NCI-H2227 (cell line): Measurements from ENCODE around the gene FHOD3.

Source experiments
- DNase-seq: peaks from one replicate; lab custom pipeline; 2025; ENCODE audit not compliant: unreplicated experiment; lab: John Stamatoyannopoulos, UW

FHOD3 gene

DNA sequence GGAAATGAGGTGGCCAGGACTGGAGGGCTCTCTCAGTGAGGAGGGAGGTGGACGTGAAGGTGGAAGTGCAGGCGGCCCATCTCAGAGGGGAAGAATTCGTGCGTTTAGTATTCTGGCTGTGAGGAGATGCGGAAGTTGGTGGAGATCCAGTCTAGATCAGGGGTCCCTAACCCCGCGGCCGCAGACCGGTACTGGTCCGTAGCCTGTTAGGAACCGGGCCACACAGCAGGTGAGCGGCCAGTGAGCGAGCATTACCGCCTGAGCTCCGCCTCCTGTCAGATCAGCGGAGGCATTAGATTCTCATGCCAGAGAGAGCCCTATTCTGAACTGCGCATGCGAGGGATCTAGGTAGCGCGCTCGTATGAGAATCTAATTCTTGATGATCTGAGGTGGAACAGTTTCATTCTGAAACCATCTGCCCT is 1.6 kb upstream of the FHOD3 start:
- peak; percentile 41 for DNase-seq

DNA sequence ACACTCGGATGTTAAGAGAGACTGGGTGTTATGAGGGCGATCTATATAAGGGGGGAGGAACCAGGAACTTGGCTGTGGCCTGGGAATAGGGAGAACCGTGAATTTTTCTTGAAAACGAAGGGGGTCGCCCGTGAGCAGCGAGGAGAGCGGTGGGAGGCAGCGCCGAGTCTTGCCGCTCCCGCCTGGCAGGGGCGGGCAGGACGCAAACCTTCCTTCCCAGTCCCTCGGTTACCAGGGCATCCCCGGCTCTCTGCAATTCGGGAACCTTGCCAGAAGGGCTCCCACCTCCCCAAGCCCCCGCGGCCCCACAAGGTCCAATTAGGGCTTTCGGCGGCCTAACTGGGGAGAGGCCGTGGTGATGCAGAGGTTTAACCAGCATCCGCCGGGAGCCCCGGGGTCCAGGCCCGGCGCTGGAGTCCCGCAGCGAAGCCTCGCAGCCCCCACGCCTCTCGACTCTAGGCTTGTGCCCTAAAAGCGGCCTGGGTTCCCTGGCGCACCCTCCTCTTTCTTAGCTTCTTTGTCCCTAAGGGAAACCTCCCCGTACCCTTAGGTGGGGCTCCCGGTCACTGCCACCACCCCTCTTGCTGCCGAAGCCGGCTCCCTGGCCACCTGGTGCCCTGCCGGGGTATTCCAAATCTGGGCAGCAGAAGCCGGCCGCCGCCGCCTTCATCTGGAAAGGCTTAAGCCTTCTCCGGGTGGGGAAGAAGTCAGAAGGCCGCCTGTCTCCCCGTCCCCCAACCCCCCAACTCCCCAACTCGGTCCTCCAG is 680 bp upstream of the FHOD3 start:
- peak; percentile 85 for DNase-seq

DNA sequence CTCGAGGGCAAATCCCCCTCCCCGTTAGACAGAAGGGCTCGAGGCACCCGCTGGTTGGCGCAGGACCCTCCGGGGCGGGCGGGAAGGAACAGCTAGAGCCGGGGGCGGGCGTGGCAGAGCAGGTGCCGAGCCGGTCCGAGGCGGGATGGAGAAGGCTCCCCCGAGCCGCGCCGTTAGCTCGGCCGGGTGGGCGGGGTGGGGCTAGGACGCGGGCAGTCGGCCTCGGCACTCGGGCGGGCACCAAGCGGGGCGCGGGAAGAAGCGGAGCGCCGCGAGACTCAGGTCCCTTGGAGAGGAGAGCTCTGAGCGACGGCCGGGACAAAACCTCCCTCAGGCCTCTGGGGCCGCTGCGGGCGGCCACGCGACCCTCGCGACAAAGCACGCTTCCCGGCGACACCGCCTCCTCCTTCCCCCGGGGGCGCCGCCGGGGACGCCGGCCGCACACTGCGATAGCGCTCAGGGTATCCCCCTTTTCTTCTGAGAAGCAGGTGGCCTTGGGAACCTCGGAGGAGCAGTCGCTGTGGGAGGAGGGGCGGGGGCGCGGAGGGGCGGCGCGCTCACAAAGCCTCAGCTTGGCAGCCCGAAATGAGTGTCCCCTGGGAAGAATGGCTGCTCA is 721 bp downstream of the FHOD3 start:
- DNase-seq = peak; percentile 78

DNA sequence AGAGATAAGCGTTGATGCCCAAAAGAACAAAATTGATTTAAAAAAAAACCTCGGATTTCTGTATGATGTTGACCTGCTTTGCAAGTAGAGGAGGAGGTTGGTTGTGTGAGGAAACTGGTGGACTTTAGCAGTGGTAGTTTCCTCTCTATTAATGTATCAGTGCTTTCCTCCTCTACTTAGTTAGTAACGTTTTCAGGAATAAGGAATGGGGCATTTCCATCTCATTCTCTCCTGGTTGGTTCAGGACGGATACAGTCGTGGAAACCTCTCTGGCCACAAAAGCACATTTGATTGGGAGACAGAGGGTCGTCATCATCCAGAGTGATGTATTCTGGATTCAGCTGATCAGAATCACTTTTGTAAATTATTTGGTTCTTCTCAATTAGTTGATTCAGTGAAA is 1.5 kb downstream of the FHOD3 start:
- DNase-seq = no peak

DNA sequence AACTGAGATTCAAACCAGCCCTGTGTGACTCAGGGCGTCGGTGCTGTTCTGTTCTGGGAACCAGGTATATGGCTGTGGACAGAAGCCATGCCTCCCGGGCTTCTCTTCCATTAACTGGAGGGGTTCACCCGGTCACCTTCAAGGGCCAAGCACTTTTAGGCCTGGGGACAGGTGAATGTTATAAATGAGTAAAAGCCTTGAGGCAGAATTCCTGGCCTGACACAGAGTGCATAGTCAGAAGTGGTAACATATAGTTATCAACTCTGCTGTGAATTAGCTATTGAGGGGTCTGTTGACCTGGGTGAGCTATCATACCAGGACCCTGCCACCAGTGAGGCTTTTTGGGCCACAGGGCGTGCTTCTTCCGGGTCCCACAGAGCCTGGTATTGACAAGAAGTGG is 2.7 kb downstream of the FHOD3 start:
- no peak for DNase-seq

DNA sequence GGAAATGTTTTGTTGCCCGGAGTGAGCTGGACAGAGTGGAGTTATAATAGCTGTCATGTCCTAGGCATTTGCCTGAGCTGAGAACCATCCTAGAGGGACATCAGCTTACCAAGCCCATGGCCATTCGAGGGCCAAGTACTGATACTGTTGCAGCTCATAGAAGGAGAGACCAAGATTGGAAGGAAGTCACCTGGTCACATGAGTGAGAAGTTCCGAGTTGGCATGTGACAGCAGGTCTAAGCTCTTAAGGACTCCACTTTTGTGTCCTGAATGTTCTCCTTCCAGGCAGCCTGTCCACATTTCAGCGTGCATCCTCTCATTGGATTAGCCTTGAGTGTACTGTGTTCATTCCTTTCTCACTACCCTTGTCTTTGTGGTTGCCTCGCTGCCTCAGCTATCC is 4.4 kb downstream of the FHOD3 start:
- DNase-seq = no peak

DNA sequence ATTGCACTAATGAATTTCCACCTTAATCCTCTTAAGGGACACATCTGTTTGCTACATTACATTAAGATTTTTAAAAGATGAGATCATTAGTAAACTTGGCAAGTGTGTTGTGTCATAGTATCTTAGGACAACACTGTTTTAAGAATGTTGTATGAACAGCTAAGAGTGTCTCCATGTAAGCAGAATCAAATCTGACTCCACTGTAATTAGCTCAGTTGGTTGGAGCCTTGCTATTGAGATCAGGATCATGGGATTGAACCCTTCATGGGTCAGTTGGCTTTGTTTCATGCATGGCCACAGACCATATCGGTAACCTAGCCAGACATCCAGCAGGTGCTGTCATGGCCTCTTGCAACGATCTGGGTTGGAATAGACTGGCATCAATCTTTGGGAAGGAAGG is 5.2 kb downstream of the FHOD3 start:
- no peak for DNase-seq

DNA sequence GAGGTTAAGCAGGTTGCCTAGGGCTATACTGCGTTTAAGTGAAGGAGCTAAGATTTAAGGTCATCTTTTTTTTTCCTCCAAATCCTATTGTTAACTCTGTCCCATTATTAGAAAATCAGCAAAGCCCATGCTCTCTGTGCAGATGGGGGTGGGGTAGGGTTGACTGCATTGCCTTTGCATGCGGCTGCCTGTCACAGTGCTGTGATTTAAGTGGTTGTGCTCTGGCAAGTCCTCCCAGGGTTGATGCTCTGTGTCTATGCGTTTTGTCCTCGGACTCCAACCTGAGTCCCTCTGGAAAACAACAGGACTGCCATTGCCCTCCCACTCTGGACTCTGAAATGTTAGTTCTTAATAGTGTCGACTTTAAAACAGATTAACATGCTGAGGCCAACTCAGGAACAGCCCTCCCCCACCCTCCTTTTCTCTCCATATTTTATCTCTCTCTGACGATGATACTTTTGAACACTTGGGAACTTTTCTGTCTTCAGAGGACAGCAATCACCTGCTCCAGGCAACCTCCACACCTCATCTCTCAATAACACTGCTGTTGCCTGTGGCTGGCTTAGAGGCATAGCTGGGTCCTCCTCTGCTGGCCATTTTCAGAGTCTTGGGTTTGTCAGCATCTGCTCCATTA is 5.8 kb downstream of the FHOD3 start:
- DNase-seq = no peak

DNA sequence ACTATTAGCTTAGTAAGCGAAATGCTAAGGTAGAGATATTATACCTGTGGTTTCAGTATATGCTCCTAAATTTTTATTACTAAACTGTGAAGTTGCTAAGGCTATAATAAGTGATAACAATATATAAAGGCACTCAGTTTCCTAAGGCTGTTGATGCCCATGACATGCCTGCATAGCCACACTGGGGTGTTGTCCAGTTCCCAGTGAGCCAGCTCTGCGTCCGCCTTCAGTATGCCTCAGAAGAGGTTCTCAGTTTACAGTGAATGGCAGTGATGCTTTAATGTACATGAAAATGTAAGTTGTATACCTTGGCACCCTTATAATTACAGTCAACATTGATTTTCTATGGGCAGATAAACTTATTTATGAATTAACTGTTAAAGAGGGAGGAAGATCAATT is 7.2 kb downstream of the FHOD3 start:
- DNase-seq = no peak

DNA sequence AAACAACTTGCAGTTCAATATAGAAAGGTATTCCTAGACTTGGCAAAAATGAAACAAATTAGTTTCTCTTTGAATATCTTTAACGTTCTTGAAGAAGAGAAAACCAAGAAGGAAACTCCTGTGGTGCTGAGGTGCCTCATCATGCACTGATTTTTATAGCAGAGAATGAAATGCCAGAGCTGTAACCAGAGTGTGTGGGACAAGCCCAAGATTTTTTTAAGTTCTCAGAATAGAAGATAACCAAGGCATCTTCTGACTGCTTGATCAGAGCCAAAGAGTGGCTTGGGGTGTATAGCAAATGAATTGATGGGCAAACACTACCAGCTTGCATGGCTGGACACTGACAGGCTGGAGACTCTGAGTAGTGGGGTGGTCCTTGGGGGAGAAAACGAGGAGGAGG is 7.9 kb downstream of the FHOD3 start:
- DNase-seq = no peak

DNA sequence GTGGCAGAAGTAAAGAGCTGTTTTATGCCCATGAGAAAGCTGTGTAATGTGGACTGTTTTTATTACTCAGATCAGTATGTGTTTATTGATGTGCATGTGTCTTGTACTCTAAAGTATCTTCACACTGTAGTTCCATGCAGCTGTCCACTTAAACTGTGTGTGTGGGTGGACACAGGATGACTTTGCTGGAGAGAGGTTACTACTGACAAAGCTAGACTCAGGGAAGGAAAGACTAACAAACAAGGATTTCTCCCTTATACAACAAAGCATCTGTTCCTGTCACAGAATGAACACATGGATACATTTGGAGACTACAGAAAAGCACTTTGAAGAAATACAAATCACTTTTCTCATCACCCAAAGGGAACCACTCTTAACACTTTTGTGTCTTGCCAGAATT is 10.0 kb downstream of the FHOD3 start:
- DNase-seq = no peak

DNA sequence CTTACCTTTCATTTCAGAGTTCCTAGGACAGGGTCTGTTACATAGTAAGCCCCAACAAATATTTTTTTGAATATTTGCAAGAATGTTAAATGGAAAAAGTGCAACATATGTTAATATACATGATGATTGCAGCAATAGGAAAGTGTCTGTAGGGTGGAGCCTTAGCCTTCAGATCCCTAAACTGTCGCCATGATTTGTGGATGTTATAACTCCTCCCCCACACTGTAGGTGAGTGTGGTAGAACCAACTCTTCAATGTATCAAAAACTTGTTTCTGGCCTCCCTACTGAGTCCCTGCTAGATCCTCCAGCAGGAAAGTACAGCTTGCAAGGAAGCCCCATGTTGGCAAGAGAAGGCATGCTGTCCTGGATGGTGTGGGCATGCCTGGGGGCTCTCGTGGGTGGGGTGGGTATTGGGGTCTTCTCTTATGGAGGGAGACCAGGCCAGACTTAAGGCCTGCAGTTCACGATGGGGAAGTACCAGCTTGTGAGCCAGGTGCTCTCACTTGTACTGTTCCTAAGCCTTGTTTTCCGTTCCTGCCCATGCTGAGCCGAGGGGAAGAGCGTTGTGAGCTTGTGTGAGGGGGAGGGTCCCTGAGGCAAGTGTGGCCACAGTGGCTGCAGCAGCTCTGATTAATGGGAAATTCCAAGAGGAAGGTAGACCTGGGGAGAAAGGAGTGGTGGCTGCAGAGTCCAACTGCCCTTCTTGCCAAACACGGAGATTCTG is 11.4 kb downstream of the FHOD3 start:
- DNase-seq = no peak

DNA sequence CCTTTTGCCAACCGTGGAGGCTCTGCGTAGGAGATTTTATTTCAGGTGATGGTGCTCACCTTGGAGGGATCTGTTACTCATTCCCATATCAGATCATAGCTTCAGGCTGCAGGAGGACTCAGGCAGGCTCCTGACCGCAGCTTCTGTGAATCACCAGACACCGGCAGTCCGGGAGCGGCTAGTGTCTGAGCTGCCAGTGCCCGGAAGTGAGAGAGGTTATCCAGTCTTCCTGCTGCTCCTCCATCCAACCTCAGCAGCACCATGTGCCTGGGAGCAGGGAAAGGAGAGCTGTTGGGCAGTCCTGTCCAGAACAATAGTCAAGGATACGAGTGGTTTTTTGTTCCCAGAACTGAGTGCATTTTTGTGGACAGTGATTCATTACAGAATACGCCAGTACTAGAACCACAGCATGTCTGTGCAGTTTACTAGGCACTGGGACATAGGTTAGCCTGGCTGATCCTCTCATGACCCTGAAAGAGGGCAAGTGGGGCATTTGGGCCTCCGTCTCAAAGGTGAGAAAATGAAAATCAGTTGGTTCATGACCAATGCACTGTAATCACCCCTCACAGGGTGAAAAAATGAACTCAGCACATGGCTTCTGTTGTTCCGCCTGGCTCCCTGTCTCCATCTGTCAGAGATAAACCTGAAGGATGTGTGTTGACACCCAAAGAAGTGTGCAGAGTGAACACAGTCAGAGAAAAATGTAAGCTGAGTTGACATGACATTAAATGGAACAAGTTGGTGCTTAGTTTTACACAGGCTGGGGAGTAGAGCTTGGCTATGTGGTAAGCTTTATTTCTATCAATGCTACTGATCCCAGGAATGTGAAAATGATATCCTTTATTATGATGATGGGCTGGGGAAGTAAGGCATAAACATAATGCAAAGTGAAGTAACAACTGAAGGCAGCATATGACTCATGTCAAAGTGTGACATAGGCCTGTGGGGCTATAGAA is 12.2 kb downstream of the FHOD3 start:
- DNase-seq = no peak

DNA sequence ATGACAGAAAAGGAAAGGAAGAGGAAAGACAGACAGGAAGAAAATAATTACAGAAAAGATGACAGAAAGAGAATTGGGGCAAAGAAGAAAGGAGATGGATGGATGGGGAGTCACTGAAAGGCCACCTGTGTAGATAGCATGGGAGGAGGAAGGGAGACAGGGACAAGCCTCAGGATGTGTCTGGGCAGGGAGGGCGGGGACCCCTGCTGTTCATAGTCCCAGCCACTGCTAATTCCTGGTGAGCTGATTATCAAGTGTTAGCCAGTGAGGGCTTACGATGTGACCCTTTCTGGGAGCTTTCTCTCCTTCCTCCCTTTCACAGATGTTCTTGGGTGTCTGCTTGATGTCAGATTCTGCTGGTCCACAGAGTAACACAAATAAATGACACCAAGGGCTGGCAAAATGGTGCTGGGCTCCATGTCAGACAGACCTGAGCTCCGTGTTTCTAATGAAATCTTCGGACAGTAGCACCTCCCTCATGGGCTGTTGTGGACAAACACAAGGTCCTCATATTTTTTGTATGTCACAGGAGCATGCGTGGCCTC is 13.6 kb downstream of the FHOD3 start:
- DNase-seq = no peak

DNA sequence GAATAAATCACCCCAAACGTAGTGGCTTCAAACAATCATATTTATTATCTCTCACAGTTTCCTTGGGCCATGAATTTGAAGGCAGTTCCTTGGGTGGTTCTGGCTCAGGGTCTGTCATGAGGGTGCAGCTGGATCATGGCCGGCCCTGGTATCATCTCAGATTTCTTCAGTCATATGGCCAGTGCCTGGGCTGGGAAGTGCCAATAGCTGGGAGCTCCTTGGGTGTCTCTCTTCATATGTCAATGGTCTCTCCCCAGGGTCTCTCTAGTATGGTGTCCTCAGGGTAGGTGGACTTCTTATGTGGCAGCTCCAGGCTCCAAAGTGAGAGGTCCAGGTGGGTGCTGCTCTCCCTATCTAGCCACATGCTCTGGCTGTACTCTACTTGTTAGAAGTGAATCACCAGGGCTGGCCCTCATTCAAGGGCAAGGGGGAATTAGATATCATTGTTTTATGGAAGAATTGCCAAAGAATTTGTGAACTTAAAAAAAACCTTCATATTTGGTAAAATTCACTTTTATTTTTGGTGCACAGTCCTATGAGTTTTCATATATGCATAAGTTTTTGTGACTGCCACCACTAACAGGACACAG is 15.4 kb downstream of the FHOD3 start:
- DNase-seq = no peak

DNA sequence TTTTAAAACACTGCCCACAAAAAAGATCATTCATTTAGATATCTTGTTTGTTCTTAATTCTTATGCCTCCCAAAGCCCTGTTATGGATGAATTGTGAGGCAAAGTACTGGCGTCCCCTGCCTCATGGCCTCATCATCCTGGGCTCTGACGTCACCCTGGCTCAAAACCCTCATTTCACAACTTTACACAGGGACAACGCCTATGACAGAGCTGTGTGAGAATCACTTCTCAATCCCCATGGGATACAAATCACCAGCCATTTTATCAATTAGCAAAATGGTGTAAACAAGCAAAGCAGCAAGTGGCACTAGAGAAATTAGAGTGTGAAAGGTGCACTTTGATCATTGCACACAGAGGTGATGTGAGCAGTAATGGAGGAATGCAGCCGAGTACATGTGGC is 16.6 kb downstream of the FHOD3 start:
- no peak for DNase-seq

DNA sequence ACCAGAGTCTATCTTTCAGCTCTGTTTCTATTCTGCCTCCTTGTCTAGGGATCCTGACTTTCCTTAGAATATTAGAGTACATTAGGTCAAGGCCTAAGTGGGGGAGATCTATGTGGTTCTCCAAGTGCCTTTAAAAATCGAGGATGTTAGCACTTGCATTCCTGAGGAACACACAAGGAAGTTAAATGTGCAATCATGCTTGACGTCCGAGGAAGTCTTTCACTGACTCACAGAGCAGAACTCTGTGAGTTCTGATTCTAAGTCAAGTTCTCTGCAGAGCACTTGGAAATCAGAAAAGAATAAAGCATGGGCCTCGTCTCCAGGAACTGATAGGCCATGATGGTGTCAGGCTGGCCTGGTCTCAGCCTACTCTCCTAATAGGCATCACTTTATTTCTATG is 17.2 kb downstream of the FHOD3 start:
- DNase-seq = no peak

DNA sequence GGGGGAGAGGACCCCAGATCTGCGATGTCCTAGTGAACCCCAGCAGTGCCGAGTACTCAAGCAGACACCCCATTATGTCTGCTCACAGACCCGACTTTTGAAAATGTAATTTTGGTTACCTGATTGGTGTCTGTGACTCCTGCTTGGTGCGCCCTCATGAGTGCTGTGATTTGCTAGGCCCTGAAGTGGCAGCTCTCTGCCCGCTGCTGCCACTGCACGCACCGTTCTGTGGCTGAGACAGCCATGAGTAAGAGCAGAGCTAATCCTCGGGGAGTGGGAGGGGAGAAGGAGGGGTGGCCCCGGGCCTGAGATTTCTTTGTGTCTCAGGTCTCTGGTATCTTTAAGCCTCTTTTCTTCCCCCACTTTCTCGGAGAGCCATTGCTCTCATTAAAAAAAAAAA is 18.2 kb downstream of the FHOD3 start:
- no peak for DNase-seq

DNA sequence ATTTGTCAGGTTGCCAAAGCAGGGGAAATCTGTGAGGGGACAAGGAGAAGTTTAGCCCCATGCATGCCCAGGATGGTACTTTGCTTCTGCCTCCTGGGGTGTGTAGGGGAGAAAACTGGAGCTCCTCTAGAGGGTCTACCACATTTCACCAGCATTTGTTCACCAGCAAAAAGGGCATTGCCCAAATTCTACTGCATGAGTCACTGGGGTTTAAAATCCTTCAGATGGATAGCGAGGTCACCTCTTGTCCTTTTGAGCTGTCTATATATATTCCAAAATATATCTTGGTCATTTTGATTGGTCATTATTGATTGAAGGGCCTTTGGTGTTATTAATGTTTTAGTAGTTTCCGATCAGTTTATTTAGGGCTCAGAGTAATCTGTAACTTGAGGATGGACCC is 18.7 kb downstream of the FHOD3 start:
- DNase-seq = no peak
